HG03558 (cell line): ENCODE measurements around the gene CDK14.
A peak's percentile ranks its signal among the peaks of the same experiment; 100 is the strongest.

Experiments
- ATAC-seq: cut with Tn5 transposase; IDR thresholded peaks from one replicate; pipeline ENCODE4 v1.9.1; 2021; ENCODE audit warnings: moderate number of reproducible peaks; ENCODE audit not compliant: unreplicated experiment; ENCODE audit errors: extremely low read depth

CDK14 gene

GRCh38 chr7:90596671-90597562 lies 796 bp downstream of the CDK14 start:
- peak; percentile 27 for ATAC-seq

DNA sequence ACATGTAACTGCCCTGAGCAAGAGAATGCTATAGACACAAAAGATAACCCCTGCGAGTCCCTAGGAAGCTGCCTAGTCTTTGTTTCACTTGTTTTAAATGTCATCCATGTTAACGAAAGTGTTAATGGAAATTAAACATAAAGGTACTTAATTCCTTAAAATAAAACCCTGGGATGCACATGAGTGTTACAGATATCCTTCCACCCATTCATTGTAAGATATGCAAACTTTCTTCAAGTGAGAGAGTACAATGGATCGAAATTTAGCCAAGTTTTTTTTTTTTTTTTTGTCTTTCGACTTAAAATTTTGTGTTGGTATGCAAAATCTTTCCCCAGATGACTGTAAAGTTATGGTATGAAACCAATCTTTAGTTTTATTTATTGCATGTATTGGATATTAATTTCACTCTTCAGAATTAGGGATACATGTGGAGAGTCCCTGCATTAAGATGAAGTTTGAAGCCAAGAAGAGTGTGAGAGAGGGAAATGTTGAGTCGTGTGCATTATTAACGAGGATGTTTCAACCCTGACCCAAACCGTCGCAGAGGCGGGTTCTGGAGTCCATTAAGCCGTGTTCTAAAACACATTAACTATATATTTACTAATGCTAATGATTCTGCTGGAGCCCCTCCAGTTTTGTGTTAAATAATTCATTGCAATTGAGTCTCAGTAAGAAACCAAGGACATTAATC lies 1.6 kb downstream of the CDK14 start:
- no peak for ATAC-seq

- no peak for ATAC-seq
Observed at GRCh38 chr7:90599038-90599437, 2.9 kb downstream of the CDK14 start.

- ATAC-seq: no peak
Observed at GRCh38 chr7:90599892-90600555, 3.9 kb downstream of the CDK14 start.

DNA sequence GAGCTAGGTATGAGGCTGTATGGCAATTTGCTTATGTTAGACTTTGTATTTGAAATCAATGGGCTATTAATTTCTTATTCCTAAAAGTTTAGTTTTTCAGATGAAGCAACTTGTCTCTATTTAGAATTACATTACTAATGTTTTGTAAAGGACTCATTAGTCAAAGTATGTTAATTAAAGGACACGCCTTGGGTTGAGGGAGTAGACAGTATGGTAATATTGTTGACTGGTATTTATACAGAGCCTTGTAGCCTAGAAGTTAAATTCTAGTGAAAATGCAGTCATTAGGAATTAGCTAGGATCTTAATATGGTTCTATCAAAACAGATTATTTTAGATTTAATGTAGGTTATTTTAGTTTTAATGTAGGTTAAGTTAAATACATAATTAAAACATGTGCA lies 6.2 kb downstream of the CDK14 start:
- ATAC-seq: no peak

DNA sequence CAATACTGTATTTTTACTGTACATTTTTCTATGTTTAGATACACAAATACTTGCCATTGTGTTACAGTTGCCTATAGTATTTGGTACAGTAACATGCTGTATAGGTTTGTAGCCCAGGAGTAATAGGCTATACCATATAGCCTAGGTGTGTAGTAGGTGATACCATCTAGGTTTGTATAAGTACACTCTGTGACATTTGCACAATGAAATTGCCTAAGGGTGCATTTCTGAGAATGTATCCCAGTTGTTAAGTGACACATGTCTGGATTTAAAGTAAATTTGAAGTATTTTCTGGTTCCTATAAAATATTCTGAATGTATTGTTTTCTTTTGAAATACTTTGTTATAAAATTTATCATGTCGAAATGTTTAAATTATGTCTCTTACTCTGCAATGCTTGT lies 7.2 kb downstream of the CDK14 start:
- no peak for ATAC-seq

DNA sequence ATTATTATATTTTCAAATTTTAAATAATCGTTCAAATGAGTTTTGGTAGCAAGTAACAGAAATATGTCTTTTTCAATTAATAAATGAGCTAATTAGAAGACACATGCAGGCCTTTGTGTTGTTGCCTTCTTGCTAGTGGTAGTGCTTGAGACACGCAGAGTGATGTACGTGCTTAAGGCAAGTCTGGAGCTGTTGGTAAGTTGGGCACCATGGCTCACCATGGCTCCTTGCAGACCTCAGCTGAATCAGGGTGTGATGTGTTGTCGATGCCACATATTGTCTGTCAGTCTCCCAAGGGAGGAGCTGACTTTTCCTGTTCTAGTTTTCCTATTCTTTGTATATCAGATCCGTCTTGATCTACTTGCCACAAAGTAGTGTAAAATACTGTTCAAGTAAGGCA lies 8.3 kb downstream of the CDK14 start:
- no peak for ATAC-seq

DNA sequence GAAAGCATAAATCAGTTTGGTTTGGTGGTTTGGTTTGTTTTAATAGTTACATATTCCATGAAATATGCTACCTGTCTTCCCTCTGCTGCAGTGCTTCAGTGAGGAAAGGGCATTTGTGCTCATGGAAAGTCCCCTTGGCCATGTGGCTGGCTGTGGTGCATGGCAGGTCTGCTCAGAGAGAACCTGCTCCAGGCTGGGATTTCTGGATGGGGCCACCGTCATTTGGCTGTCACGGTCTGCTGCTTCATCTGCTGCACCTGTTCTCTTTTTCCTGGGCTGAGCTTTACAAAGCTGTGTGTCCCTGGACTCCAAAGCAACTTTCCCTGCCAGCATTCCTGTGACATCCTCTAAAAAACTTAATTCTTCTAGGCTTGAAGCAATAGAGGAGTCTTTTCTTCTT lies 8.9 kb downstream of the CDK14 start:
- no peak for ATAC-seq

GRCh38 chr7:90607196-90607595 lies 11.1 kb downstream of the CDK14 start:
- ATAC-seq: no peak

GRCh38 chr7:90610105-90610504 lies 14.0 kb downstream of the CDK14 start:
- no peak for ATAC-seq

DNA sequence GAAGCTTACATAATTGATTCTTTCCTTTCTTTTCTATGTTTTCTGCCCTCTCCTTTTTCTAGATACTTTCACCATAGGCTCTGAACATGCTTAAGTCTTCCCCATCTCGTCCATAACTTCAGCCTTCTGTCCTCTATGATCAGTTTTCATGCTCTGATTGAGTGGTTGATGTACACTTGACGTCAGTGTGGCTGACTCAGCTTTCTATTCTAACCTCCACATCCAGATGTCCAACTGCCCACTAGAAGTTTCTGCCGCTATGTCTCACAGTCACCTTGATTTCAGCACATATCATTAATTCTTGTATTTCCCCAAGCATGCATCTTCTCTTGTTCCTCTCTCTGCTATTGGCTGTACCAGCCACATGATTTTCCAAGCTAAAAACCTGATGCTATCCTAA lies 15.0 kb downstream of the CDK14 start:
- ATAC-seq: no peak

DNA sequence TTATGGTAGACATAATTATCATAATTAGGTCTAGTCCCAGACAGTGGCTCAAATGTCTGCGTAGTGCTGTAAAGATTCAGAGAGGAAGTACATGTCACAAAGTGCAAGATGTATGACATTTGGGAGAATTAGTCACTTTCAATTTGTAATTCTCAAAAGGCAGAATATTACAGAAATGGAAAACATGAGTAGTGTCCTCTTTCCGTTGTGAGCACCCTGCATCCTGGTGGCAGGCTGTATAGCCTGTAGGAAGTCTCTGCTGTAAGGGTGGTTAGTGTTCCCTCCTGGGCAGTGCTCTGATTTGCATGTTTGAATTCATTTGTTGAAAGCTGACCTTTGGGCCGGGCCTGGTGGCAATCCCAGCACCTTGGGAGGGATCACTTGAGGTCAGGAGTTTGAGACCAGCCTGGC lies 17.0 kb downstream of the CDK14 start:
- peak; percentile 81 for ATAC-seq

GRCh38 chr7:90617442-90617841 lies 21.3 kb downstream of the CDK14 start:
- ATAC-seq: no peak

DNA sequence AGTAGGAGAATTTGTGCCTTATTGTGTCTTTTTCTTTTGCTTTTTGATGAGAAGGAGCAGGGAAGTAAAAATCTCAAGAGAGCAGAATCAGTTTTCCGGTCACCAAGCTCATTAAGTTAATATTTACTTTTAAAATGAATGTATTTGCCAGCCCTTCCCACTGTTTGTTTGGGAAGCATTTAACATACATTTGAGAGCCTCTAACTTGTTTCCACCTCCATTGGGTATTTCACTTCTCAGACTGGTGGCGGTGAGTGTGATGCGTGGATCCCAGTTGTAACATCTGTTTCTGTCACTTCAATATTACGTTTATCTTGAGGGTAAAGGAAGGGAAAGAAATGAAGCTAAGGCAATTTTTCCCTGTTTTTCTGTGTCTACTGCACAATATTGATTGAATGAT lies 22.8 kb downstream of the CDK14 start:
- ATAC-seq: no peak

- peak; percentile 71 for ATAC-seq
Observed at GRCh38 chr7:90621125-90621746, 25.1 kb downstream of the CDK14 start.

- ATAC-seq: no peak
Observed at GRCh38 chr7:90621747-90622140, 25.6 kb downstream of the CDK14 start.

- no peak for ATAC-seq
Observed at GRCh38 chr7:90622670-90623069, 26.5 kb downstream of the CDK14 start.

- no peak for ATAC-seq
Observed at GRCh38 chr7:90624225-90624911, 28.2 kb downstream of the CDK14 start.

DNA sequence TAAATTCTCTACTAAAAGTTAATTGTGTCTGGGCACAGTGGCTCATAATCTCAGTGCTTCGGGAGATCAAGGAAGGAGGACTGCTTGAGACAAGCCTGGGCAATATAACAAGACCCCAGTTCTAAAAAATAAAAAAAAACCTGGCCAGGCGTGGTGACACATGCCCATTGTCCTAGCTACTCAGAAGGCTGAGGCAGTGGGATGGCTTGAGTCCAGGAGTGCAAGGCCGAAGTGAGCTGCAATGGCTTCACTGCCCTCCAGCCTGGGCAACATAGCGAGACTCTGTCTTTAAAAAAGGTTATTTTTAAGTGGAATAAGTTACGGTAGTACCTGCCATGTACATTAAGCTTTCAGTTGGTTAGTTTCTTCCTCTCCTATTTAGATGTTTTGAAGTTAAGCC lies 28.9 kb downstream of the CDK14 start:
- no peak for ATAC-seq

- no peak for ATAC-seq
Observed at GRCh38 chr7:90625562-90625961, 29.4 kb downstream of the CDK14 start.
